Right atrium auricular region (tissue), 2 donors: ENCODE measurements around the gene CROCC. TPM values are rescaled to one million over a fixed set of nuclear protein-coding genes. Genes with fewer than 3 reads are reported as not detected.
"Not testable (repeated sequence)": the region's sequence is repeated elsewhere in the genome, so short reads cannot be mapped to it uniquely, and the experiment has no call there.

Experiments
- DNase-seq: peaks from one replicate; pipeline ENCODE4 v3.0.0-alpha.2; 2019; ENCODE audit warnings: low spot score
- H3K27ac ChIP-seq, 2 donors: fragments of 200-600 bp; sonication (generic); 1 replicate in 1 of 2; 2 replicates in 1 of 2; pipeline ENCODE4 v1.5.1; 2016 to 2019
- H3K27me3 ChIP-seq, 2 donors: fragments of 200-600 bp; sonication (generic); one replicate each; pipeline versions ENCODE4 v1.5.1 to v1.6.0; 2017 to 2019
- H3K36me3 ChIP-seq: fragments of 200-600 bp; sonication (generic); one replicate; pipeline ENCODE4 v1.5.1; 2016
- H3K4me1 ChIP-seq, 2 donors: fragments of 200-600 bp; sonication (generic); one replicate each; pipeline versions ENCODE4 v1.5.1 to v1.6.0; 2017 to 2019
- H3K4me3 ChIP-seq, 2 donors: fragments of 200-600 bp; sonication (generic); 1 replicate in 1 of 2; 2 replicates in 1 of 2; pipeline ENCODE4 v1.5.1; 2017 to 2019; ENCODE audit warnings: mild to moderate bottlenecking in 1 of 2, moderate library complexity in 1 of 2
- H3K9me3 ChIP-seq, 2 donors: fragments of 200-600 bp; sonication (generic); one replicate each; pipeline ENCODE4 v1.5.1; 2019
- total RNA-seq, 2 donors: library from RNA; depleted of rRNA; stranded (reverse); fragments of >200 nt; gene quantifications; one replicate each; pipeline ENCODE4 v1.1.0, GENCODE V29; 2016
- TF ChIP-seq, protein P1 (sequence below), 2 donors: fragments of 200-600 bp; sonication (generic); IDR thresholded peaks; one replicate each; pipeline ENCODE4 v1.5.1; 2019; ENCODE audit warnings: antibody characterized with exemption in 2 of 2

CROCC gene
- total RNA-seq, 2 donors from 2014 or later: 10.0 to 11.7 TPM

DNA sequence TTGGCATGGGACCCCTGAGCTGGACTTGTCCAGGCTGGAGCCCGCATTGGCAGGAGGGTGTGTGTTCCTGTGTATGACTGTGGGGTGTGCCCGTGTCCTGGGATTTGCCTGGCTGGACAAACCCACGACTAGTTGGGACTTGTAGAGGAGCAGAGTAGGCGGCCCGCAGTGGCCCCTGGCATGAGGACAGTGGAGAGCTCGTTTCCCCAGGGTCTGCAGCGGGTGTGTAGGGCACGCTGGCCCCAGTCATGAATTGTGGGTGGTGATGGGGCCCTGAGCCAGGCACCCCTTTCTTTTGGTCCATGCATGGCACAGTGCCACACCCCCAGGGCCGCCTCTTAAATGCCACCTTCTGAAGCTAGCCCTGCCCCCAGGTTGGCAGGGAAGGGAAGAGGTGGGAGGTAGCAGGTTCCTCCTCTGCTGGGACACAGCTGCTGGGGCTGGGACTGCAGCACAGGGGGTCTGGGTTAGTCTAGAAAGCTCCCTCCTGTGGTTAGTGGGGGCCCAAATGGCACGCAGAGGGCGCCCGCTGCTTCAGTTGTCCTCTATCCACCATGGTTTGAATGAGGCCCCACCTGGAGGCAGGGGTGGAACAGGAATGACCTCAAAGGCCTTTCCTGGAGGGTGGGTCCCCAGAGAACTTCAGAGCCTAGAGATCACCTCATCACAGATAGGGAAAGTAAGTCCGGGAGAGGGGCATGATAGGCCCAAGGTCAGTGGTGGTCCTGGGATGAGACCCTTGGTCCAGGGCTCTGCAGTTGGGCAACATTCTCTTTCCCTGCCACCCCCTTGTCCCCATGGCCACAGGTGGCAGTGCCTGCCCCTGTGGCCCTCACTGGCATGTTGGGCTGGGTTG is 4.1 kb downstream of the CROCC start:
- Histone ChIP-seq H3K4me3 (no peak overlapping the region), H3K4me1 (peaks cover 0 to 9% of the 10 kb centered on the region in 2 donors), H3K9me3 (no peaks in the 10 kb centered on the region), H3K36me3 (peaks cover 4% of the 10 kb centered on the region), H3K27ac (no peak overlapping the region), H3K27me3 (no peaks in the 10 kb centered on the region)
- DNase-seq: no peak
- TF ChIP-seq, protein P1, sequence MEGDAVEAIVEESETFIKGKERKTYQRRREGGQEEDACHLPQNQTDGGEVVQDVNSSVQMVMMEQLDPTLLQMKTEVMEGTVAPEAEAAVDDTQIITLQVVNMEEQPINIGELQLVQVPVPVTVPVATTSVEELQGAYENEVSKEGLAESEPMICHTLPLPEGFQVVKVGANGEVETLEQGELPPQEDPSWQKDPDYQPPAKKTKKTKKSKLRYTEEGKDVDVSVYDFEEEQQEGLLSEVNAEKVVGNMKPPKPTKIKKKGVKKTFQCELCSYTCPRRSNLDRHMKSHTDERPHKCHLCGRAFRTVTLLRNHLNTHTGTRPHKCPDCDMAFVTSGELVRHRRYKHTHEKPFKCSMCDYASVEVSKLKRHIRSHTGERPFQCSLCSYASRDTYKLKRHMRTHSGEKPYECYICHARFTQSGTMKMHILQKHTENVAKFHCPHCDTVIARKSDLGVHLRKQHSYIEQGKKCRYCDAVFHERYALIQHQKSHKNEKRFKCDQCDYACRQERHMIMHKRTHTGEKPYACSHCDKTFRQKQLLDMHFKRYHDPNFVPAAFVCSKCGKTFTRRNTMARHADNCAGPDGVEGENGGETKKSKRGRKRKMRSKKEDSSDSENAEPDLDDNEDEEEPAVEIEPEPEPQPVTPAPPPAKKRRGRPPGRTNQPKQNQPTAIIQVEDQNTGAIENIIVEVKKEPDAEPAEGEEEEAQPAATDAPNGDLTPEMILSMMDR (IDR thresholded peaks at IDR 0.05): no peak

GRCh38 chr1:16926491-16927073 is 4.9 kb downstream of the CROCC start:
- Histone ChIP-seq H3K9me3 (no peaks in the 10 kb centered on the region), H3K27ac (no peak overlapping the region), H3K27me3 (no peaks in the 10 kb centered on the region), H3K36me3 (peaks cover 4% of the 10 kb centered on the region), H3K4me3 (no peak overlapping the region), H3K4me1 (peaks cover 0 to 3% of the 10 kb centered on the region in 2 donors)
- DNase-seq: no peak
- TF ChIP-seq, protein P1 (IDR thresholded peaks at IDR 0.05): no peak

DNA sequence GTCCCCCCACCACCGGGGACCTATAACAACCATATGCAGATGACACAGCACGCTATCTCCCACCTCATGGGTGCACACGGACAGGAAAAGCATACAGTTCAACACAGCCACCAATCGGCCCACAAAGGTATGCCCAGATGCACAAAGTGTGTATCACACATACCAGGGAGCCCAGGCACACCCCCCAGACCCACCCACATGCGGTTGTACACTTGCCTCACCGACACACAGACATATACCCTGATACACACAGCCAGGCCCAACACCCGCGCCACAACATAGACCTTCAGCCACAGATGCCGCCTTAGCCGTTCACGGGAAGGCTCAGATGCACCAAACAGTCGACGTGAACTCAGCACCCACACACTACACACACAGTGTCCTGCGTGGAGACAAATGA is 5.5 kb downstream of the CROCC start:
- H3K27ac ChIP-seq: no peak overlapping the region
- no peaks in the 10 kb centered on the region for H3K9me3 ChIP-seq
- H3K4me3 ChIP-seq: no peak overlapping the region
- no peaks in the 10 kb centered on the region for H3K4me1 ChIP-seq
- H3K36me3 ChIP-seq: peaks cover 4% of the 10 kb centered on the region
- TF ChIP-seq, protein P1 (IDR thresholded peaks at IDR 0.05): no peak
- no peak for DNase-seq
- no peaks in the 10 kb centered on the region for H3K27me3 ChIP-seq

DNA sequence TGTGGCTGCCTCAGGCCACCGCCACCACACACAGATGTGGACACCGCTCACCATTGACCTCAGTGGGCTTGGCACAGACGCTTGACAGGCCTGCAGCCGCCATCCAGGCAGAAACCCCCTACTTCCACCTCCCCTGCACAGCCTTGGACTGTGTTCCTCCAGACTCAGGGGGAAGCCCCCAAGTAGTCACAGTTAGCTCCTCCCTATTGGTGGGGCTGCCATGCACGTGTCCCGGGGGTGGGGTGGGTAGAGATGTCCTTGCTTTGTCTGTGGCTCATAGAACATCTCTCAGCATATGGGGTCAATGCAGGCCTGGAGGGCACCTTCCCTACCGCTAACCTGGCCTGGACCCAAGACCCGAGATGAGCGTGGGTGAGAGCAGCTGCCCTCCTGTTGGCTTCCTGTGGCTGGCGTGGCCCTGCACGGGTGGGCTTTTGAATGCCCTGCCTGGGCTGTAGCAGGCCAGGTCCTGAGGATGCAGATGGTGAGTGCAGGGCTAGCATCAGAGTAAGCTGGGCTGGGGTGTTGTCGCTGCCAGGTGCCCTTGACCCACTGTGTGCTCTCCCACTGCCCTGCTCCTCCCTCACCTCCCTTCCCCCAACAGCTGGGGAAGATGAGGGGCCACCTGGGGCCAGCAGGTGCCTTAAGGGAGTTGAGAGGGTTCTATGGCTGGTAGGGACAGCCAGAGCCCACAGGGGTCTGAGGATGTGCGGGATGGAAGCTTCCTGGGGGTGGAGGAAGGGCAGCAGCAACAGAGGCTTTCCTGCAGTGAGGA is 6.2 kb downstream of the CROCC start:
- DNase-seq: no peak
- Histone ChIP-seq H3K4me1 (no peaks in the 10 kb centered on the region), H3K4me3 (no peak overlapping the region), H3K27ac (no peak overlapping the region), H3K36me3 (peaks cover 4% of the 10 kb centered on the region), H3K27me3 (no peaks in the 10 kb centered on the region), H3K9me3 (no peaks in the 10 kb centered on the region)
- TF ChIP-seq, protein P1 (IDR thresholded peaks at IDR 0.05): no peak

DNA sequence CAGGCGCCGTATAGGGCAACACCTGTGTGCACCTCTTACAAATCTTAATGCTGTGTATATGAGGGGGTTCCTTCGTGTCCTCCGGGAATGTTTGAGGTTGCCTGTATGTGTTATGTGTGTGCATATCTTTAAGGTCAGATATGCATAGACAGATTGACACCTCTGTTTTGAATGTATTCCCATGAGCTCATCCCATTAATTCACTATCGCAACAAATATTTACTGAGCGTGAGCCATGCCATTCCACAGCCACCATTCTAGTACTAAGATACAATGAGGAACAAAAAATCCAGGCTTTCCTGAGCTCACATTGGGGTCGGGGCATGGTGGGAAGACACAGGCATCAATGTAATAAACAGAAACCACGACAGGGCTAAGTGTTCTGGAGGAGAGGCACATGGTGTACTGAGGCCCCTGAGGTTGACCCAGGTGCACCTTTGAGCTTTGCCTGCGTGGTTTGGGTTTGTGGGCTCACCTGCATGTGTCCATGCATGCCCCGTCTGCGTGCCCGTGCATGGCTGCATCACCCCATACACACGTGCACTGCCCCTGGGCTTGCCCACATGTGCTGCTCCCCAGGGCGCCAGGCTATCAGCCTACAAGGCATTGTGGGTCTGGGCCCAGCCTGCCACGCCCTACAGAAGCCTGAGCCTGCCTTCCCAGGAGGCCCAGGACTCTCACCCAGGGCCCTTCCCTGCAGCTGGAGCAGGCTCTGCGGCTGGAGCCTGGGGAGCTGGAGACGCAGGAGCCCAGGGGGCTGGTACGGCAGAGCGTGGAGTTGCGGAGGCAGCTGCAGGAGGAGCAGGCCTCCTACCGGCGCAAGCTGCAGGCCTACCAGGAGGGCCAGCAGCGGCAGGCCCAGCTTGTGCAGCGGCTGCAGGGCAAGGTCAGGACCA is 7.7 kb downstream of the CROCC start:
- H3K4me1 ChIP-seq, H3K27me3 ChIP-seq, H3K4me3 ChIP-seq, H3K27ac ChIP-seq, H3K9me3 ChIP-seq, H3K36me3 ChIP-seq, DNase-seq: not testable (repeated sequence)

DNA sequence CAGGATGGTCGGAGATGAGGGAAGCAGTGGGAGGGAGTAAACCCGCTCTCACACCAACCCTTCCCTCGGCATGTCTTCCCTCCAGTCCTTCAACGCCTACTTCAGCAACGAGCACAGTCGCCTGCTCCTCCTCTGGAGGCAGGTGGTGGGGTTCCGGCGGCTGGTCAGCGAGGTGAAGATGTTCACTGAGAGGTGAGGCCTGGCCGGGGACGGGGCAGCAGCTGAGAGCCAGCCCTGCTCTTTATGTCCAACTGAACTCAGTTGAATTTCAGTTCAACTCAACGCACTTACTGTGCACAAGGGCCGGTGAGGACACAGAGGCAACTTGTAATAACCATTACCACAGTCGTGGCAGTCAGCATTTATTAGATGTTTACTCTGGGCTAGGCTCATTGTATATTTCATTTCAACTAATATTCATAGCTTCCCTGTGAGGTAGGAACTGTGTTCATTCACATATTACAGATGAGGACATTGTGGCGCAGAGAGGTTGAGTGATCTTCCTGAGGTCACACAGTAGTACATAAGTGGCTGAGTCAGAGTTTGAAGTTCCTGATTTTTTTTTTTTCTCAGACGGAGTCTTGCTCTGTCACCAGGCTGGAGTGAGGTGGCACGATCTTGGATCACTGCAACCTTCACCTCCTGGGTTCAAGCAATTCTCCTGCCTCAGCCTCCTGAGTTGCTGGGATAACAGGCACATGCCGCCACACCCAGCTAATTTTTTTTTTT is 9.6 kb downstream of the CROCC start:
- H3K9me3 ChIP-seq, DNase-seq, H3K36me3 ChIP-seq, H3K4me3 ChIP-seq, H3K27me3 ChIP-seq, H3K27ac ChIP-seq, H3K4me1 ChIP-seq: not testable (repeated sequence)

GRCh38 chr1:16933945-16934344 is 12.2 kb downstream of the CROCC start:
- H3K9me3 ChIP-seq, H3K4me3 ChIP-seq, H3K4me1 ChIP-seq, DNase-seq, H3K36me3 ChIP-seq, H3K27me3 ChIP-seq, H3K27ac ChIP-seq: not testable (repeated sequence)

- H3K4me1 ChIP-seq, H3K4me3 ChIP-seq, H3K27ac ChIP-seq, H3K27me3 ChIP-seq, H3K36me3 ChIP-seq, DNase-seq, H3K9me3 ChIP-seq: not testable (repeated sequence)
Measured at GRCh38 chr1:16936580-16936979, 14.8 kb downstream of the CROCC start.
